Naive thymus-derived CD4-positive, alpha-beta T cell (primary cell): Measurements from ENCODE around the gene KCNH5. TPM values are rescaled to one million over a fixed set of nuclear protein-coding genes. Genes with fewer than 3 reads are reported as not detected.
"Not testable (repeated sequence)": the region's sequence is repeated elsewhere in the genome, so short reads cannot be mapped to it uniquely, and the experiment has no call there.

Source experiments
- ATAC-seq: fragments of 150-1000 bp; cut with Tn5 transposase; 2 replicates; pipeline ENCODE4 v1.10.0; 2021; ENCODE audit warnings: mild to moderate bottlenecking, moderate library complexity
- CTCF ChIA-PET: fragments of 350-600 bp; sonication (Branson Sonifier 250); formaldehyde crosslinking; loops from one replicate; lab custom pipeline; 2021; ENCODE audit warnings: antibody characterized with exemption; lab: Charles Lee
- POLR2A ChIA-PET: fragments of 350-600 bp; sonication (Branson Sonifier 250); formaldehyde crosslinking; loops from one replicate; lab custom pipeline; 2021; ENCODE audit warnings: antibody characterized with exemption, inconsistent platforms; lab: Charles Lee
- DNase-seq, 9 donors: peaks; one replicate each; pipeline versions ENCODE4 v3.0.0 to v3.0.0-alpha.2; 2020 to 2022; ENCODE audit warnings: mixed read lengths in 1 of 9
- H3K27ac ChIP-seq: one replicate; pipeline ENCODE4 v1.7.0; 2013; ENCODE audit warnings: mild to moderate bottlenecking, low read depth, low read length, moderate library complexity
- H3K27me3 ChIP-seq, 2 donors: one replicate each; pipeline ENCODE4 v1.7.0; 2013; ENCODE audit warnings: low read length in 2 of 2, mild to moderate bottlenecking in 2 of 2, moderate library complexity in 2 of 2; ENCODE audit not compliant: control insufficient read depth in 2 of 2, insufficient read depth in 2 of 2
- H3K36me3 ChIP-seq, 3 experiments: 1 replicate in 2 of 3; 2 replicates in 1 of 3; pipeline ENCODE4 v1.7.0; 2013; ENCODE audit warnings: low read length in 3 of 3, mild to moderate bottlenecking in 3 of 3, moderate library complexity in 1 of 3; ENCODE audit not compliant: insufficient read depth in 3 of 3, control insufficient read depth in 2 of 3
- H3K4me1 ChIP-seq, 2 donors: one replicate each; pipeline ENCODE4 v1.7.0; 2013; ENCODE audit warnings: low read length in 2 of 2, mild to moderate bottlenecking in 2 of 2, moderate library complexity in 1 of 2; ENCODE audit not compliant: control insufficient read depth in 2 of 2, insufficient read depth in 2 of 2
- H3K4me3 ChIP-seq: 2 replicates; pipeline ENCODE4 v1.7.0; 2013; ENCODE audit warnings: mild to moderate bottlenecking, low read length
- H3K9me3 ChIP-seq, 3 experiments: 1 replicate in 2 of 3; 2 replicates in 1 of 3; pipeline ENCODE4 v1.7.0; 2013; ENCODE audit warnings: low read length in 3 of 3; ENCODE audit not compliant: control insufficient read depth in 2 of 3
- H3K27ac Mint-ChIP-seq, 9 donors: one replicate each; pipeline ENCODE4 v1.8.0; 2020 to 2022; ENCODE audit warnings: mixed read lengths in 9 of 9, mild to moderate bottlenecking in 8 of 9, moderate library complexity in 5 of 9, inconsistent platforms in 2 of 9
- H3K27me3 Mint-ChIP-seq, 5 donors: one replicate each; pipeline ENCODE4 v1.8.0; 2021 to 2022; ENCODE audit warnings: mixed read lengths in 5 of 5, mild to moderate bottlenecking in 1 of 5
- H3K36me3 Mint-ChIP-seq, 5 donors: one replicate each; pipeline ENCODE4 v1.8.0; 2020 to 2022; ENCODE audit warnings: mixed read lengths in 5 of 5, mild to moderate bottlenecking in 3 of 5, inconsistent platforms in 1 of 5
- H3K4me1 Mint-ChIP-seq, 7 donors: one replicate each; pipeline ENCODE4 v1.8.0; 2020 to 2022; ENCODE audit warnings: mixed read lengths in 7 of 7, mild to moderate bottlenecking in 3 of 7, inconsistent platforms in 1 of 7
- H3K4me3 Mint-ChIP-seq, 10 donors: one replicate each; pipeline ENCODE4 v1.8.0; 2020 to 2022; ENCODE audit warnings: mild to moderate bottlenecking in 10 of 10, mixed read lengths in 10 of 10, moderate library complexity in 6 of 10, inconsistent platforms in 2 of 10
- H3K9me3 Mint-ChIP-seq, 11 donors: one replicate each; pipeline ENCODE4 v1.8.0; 2020 to 2022; ENCODE audit warnings: mixed read lengths in 11 of 11, mild to moderate bottlenecking in 4 of 11, inconsistent platforms in 1 of 11, moderate library complexity in 1 of 11
- intact Hi-C, 2 donors: fragments of 100-400 bp; cut with micrococcal nuclease; formaldehyde crosslinking; loops; one replicate each; pipeline ENCODE4 v1.15.1; 2023
- polyA plus RNA-seq, 2 donors: library from polyadenylated mRNA; unstranded; fragments of 300-500 nt; fragmentation: Illumina TruSeq; gene quantifications; one replicate each; pipeline ENCODE4 v1.2.3, GENCODE V29; 2021
- total RNA-seq, 6 experiments: library from RNA in 5 of 6; stranded (reverse) in 5 of 6; gene quantifications; 1 replicate in 5 of 6; 2 replicates in 1 of 6; pipeline ENCODE4 v1.2.3 and lab custom pipeline; 2021 to 2026

KCNH5 gene
- total and polyA plus RNA-seq, 7 experiments from 2014 or later = not detected

GRCh38 chr14:62781328-62781727 lies 263.9 kb downstream of the KCNH5 start:
- H3K4me1 Mint-ChIP-seq, H3K27ac ChIP-seq, H3K36me3 Mint-ChIP-seq, H3K36me3 ChIP-seq, CTCF ChIA-PET, H3K27me3 ChIP-seq, H3K9me3 ChIP-seq, intact Hi-C loops, POLR2A ChIA-PET, H3K27ac Mint-ChIP-seq, H3K27me3 Mint-ChIP-seq, H3K4me3 Mint-ChIP-seq, H3K4me1 ChIP-seq, ATAC-seq, DNase-seq, H3K4me3 ChIP-seq: not testable (repeated sequence)
- H3K9me3 Mint-ChIP-seq = peaks cover 5 to 32% (median 11%) of the 10 kb centered on the region in 11 donors

DNA sequence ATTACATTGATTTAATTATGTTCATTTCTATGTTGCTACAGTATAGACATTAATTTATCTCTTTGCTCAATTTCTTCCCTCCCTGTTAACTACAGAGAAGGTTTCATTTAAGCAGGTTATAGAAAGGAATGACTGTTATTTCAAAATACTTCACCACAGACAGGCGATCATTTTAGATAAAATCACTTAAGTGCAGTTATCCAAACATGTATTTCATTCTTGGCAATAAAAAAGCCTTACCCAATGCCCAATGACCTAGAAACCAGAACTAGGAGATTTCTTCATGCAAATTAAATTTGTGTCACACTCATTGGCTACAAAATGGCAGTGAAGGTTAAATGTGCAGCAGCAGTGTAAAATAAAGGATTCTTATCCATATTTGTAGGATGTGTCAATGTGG lies 266.4 kb downstream of the KCNH5 start:
- H3K9me3 Mint-ChIP-seq = peaks cover 4 to 32% (median 12%) of the 10 kb centered on the region in 11 donors

GRCh38 chr14:62778310-62778709 lies 266.9 kb downstream of the KCNH5 start:
- peaks cover 3 to 30% (median 12%) of the 10 kb centered on the region in 11 donors for H3K9me3 Mint-ChIP-seq

More for the DNA sequence above, 266.4 kb downstream of the KCNH5 start:
- no peaks in the 10 kb centered on the region for H3K4me1 Mint-ChIP-seq
- intact Hi-C loops = no loop called here
- ChIA-PET CTCF (no interaction called here), POLR2A (no interaction called here)
- H3K4me3 Mint-ChIP-seq = no peak overlapping the region
- H3K27me3 ChIP-seq = no peaks in the 10 kb centered on the region
- no peaks in the 10 kb centered on the region for H3K4me1 ChIP-seq
- H3K27me3 Mint-ChIP-seq = no peaks in the 10 kb centered on the region
- no peak for ATAC-seq
- H3K27ac Mint-ChIP-seq = no peak overlapping the region
- no peak overlapping the region for H3K27ac ChIP-seq
- H3K9me3 ChIP-seq = no peaks in the 10 kb centered on the region
- no peak for DNase-seq
- H3K36me3 ChIP-seq = no peaks in the 10 kb centered on the region
- H3K36me3 Mint-ChIP-seq = no peaks in the 10 kb centered on the region
- H3K4me3 ChIP-seq = no peak overlapping the region

GRCh38 chr14:62777510-62777909 lies 267.7 kb downstream of the KCNH5 start:
- no peaks in the 10 kb centered on the region for H3K9me3 ChIP-seq
- no peaks in the 10 kb centered on the region for H3K36me3 ChIP-seq
- ChIA-PET CTCF (no interaction called here), POLR2A (no interaction called here)
- H3K4me1 Mint-ChIP-seq = no peaks in the 10 kb centered on the region
- ATAC-seq (no peak), DNase-seq (no peak)
- no peak overlapping the region for H3K4me3 Mint-ChIP-seq
- H3K27me3 ChIP-seq = no peaks in the 10 kb centered on the region
- intact Hi-C loops = no loop called here
- peaks cover 0 to 25% (median 12%) of the 10 kb centered on the region in 11 donors for H3K9me3 Mint-ChIP-seq
- no peak overlapping the region for H3K27ac ChIP-seq
- no peaks in the 10 kb centered on the region for H3K4me1 ChIP-seq
- no peak overlapping the region for H3K4me3 ChIP-seq
- no peaks in the 10 kb centered on the region for H3K27me3 Mint-ChIP-seq
- H3K27ac Mint-ChIP-seq = no peak overlapping the region
- no peaks in the 10 kb centered on the region for H3K36me3 Mint-ChIP-seq

More at GRCh38 chr14:62778310-62778709, 266.9 kb downstream of the KCNH5 start:
- DNase-seq (no peak), ATAC-seq (no peak)
- H3K27ac Mint-ChIP-seq = no peak overlapping the region
- no peaks in the 10 kb centered on the region for H3K36me3 Mint-ChIP-seq
- no peaks in the 10 kb centered on the region for H3K27me3 ChIP-seq
- no peaks in the 10 kb centered on the region for H3K36me3 ChIP-seq
- CTCF ChIA-PET = no interaction called here
- H3K4me1 ChIP-seq = no peaks in the 10 kb centered on the region
- H3K4me3 Mint-ChIP-seq = no peak overlapping the region
- H3K4me1 Mint-ChIP-seq = no peaks in the 10 kb centered on the region
- H3K27me3 Mint-ChIP-seq = no peaks in the 10 kb centered on the region
- POLR2A ChIA-PET = no interaction called here
- no peaks in the 10 kb centered on the region for H3K9me3 ChIP-seq
- no peak overlapping the region for H3K4me3 ChIP-seq
- intact Hi-C loops = no loop called here
- no peak overlapping the region for H3K27ac ChIP-seq

GRCh38 chr14:62776300-62776699 lies 269.0 kb downstream of the KCNH5 start:
- Mint-ChIP-seq H3K27me3 (no peaks in the 10 kb centered on the region), H3K27ac (no peak overlapping the region), H3K36me3 (no peaks in the 10 kb centered on the region), H3K4me3 (no peak overlapping the region), H3K9me3 (peaks cover 0 to 17% (median 11%) of the 10 kb centered on the region in 11 donors), H3K4me1 (no peaks in the 10 kb centered on the region)
- Histone ChIP-seq H3K36me3 (no peaks in the 10 kb centered on the region), H3K9me3 (no peaks in the 10 kb centered on the region), H3K4me3 (no peak overlapping the region), H3K27ac (no peak overlapping the region), H3K4me1 (no peaks in the 10 kb centered on the region), H3K27me3 (no peaks in the 10 kb centered on the region)
- ATAC-seq (no peak), DNase-seq (no peak)
- intact Hi-C loops = no loop called here
- CTCF ChIA-PET = no interaction called here
- POLR2A ChIA-PET = no interaction called here

GRCh38 chr14:62768753-62769152 lies 276.5 kb downstream of the KCNH5 start:
- H3K27ac Mint-ChIP-seq = no peak overlapping the region
- ATAC-seq = no peak
- POLR2A ChIA-PET = no interaction called here

GRCh38 chr14:62763951-62764350 lies 281.3 kb downstream of the KCNH5 start:
- H3K4me3 ChIP-seq = no peak overlapping the region
- Mint-ChIP-seq H3K4me3 (no peak overlapping the region), H3K27me3 (no peaks in the 10 kb centered on the region), H3K4me1 (no peaks in the 10 kb centered on the region), H3K36me3 (no peaks in the 10 kb centered on the region), H3K9me3 (peaks cover 0 to 7% (median 2%) of the 10 kb centered on the region in 11 donors), H3K27ac (no peak overlapping the region)
- ATAC-seq (no peak), DNase-seq (no peak)
- H3K36me3 ChIP-seq = no peaks in the 10 kb centered on the region
- no peaks in the 10 kb centered on the region for H3K4me1 ChIP-seq
- ChIA-PET CTCF (no interaction called here), POLR2A (no interaction called here)
- intact Hi-C loops = no loop called here
- H3K27ac ChIP-seq = no peak overlapping the region
- H3K9me3 ChIP-seq = no peaks in the 10 kb centered on the region
- no peaks in the 10 kb centered on the region for H3K27me3 ChIP-seq

More at GRCh38 chr14:62768753-62769152, 276.5 kb downstream of the KCNH5 start:
- Histone ChIP-seq H3K27ac (no peak overlapping the region), H3K4me1 (no peaks in the 10 kb centered on the region), H3K4me3 (no peak overlapping the region), H3K9me3 (no peaks in the 10 kb centered on the region), H3K27me3 (no peaks in the 10 kb centered on the region), H3K36me3 (no peaks in the 10 kb centered on the region)
- no peaks in the 10 kb centered on the region for H3K27me3 Mint-ChIP-seq
- intact Hi-C loops = no loop called here
- no peak overlapping the region for H3K4me3 Mint-ChIP-seq
- H3K36me3 Mint-ChIP-seq = no peaks in the 10 kb centered on the region
- H3K9me3 Mint-ChIP-seq = peaks cover 0 to 7% (median 0%) of the 10 kb centered on the region in 11 donors
- DNase-seq = no peak
- CTCF ChIA-PET = no interaction called here
- no peaks in the 10 kb centered on the region for H3K4me1 Mint-ChIP-seq
